Gastroesophageal sphincter (tissue), 3 donors: Measurements from ENCODE around the gene PDS5A.

Experiments used
- POLR2A ChIP-seq, 2 donors: fragments of 450-650 bp; IDR thresholded peaks; one replicate each; pipeline ENCODE4 v1.6.1; 2017; ENCODE audit warnings: antibody characterized with exemption in 2 of 2, mild to moderate bottlenecking in 2 of 2, moderate library complexity in 1 of 2
- POLR2AphosphoS5 ChIP-seq: sonication (generic); formaldehyde crosslinking; IDR thresholded peaks from one replicate; pipeline ENCODE4 v1.6.1; 2017; ENCODE audit warnings: antibody characterized with exemption
- TF ChIP-seq, protein P1 (sequence below), 4 experiments: fragments of 200-600 bp in 2 of 4; fragments of 450-650 bp in 2 of 4; sonication (generic) in 1 of 4; IDR thresholded peaks; one replicate each; pipeline ENCODE4 v1.5.1; 2017 to 2019; ENCODE audit warnings: antibody characterized with exemption in 4 of 4, mild to moderate bottlenecking in 2 of 4, moderate library complexity in 2 of 4

GRCh38 chr4:39976141-39976944 lies 1.4 kb downstream of the PDS5A start:
- TF ChIP-seq, protein P1, sequence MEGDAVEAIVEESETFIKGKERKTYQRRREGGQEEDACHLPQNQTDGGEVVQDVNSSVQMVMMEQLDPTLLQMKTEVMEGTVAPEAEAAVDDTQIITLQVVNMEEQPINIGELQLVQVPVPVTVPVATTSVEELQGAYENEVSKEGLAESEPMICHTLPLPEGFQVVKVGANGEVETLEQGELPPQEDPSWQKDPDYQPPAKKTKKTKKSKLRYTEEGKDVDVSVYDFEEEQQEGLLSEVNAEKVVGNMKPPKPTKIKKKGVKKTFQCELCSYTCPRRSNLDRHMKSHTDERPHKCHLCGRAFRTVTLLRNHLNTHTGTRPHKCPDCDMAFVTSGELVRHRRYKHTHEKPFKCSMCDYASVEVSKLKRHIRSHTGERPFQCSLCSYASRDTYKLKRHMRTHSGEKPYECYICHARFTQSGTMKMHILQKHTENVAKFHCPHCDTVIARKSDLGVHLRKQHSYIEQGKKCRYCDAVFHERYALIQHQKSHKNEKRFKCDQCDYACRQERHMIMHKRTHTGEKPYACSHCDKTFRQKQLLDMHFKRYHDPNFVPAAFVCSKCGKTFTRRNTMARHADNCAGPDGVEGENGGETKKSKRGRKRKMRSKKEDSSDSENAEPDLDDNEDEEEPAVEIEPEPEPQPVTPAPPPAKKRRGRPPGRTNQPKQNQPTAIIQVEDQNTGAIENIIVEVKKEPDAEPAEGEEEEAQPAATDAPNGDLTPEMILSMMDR (IDR thresholded peaks at IDR 0.05): peak; percentile 79 to 90 (median 87)
- TF ChIP-seq POLR2A (IDR thresholded peaks at IDR 0.05): no peak
- no peak for TF ChIP-seq POLR2AphosphoS5
